SK-N-SH (cell line): ENCODE data around the gene NIPAL3. TPM values are rescaled to one million over a fixed set of nuclear protein-coding genes. Genes with fewer than 3 reads are reported as not detected.

Experiments
- CTCF ChIA-PET: fragments of 300-600, 350-600 bp; formaldehyde crosslinking; extraction: SDS; loops from one replicate; lab custom pipeline; 2021; lab: Yijun Ruan, JAX
- POLR2A ChIA-PET: fragments of 350-600 bp; sonication (Branson Sonifier 250); formaldehyde crosslinking; extraction: SDS; loops from one replicate; lab custom pipeline; 2020; ENCODE audit warnings: antibody characterized with exemption, inconsistent platforms; lab: Yijun Ruan, JAX
- DNase-seq: peaks from one replicate; pipeline ENCODE4 v3.0.0; 2012
- H2AFZ ChIP-seq: fragments of 200-600 bp; sonication (generic); 2 replicates; pipeline ENCODE4 v1.8.1; 2016; ENCODE audit warnings: antibody characterized with exemption, mild to moderate bottlenecking, low read depth
- H3F3A ChIP-seq: fragments of 200-600 bp; sonication (generic); replicated peaks from 2 replicates; pipeline ENCODE3; 2016; ENCODE audit warnings: antibody characterized with exemption, mild to moderate bottlenecking; ENCODE audit not compliant: insufficient read depth
- H3K27ac ChIP-seq, 2 experiments: fragments of 200-500 bp in 1 of 2; fragments of 200-600 bp in 1 of 2; sonication (Bioruptor generic) in 1 of 2; sonication (generic), shearing (Covaris generic) in 1 of 2; 2 replicates each; pipeline versions ENCODE4 v1.5.1 to v1.6.1; 2014 to 2016; ENCODE audit warnings: low read depth in 2 of 2, inconsistent platforms in 1 of 2, low read length in 1 of 2, mild to moderate bottlenecking in 1 of 2, mixed read lengths in 1 of 2
- H3K27me3 ChIP-seq: fragments of 200-600 bp; sonication (generic), shearing (Covaris generic); 2 replicates; pipeline ENCODE4 v1.6.1; 2016; ENCODE audit warnings: mixed run types; ENCODE audit not compliant: insufficient read depth
- H3K36me3 ChIP-seq, 2 experiments: fragments of 200-500 bp in 1 of 2; fragments of 200-600 bp in 1 of 2; sonication (Bioruptor generic) in 1 of 2; sonication (generic) in 1 of 2; replicated peaks in 1 of 2; 2 replicates each; pipeline versions ENCODE3 to v1.5.1; 2014 to 2016; ENCODE audit warnings: low read length in 1 of 2, mild to moderate bottlenecking in 1 of 2; ENCODE audit not compliant: insufficient read depth in 2 of 2, control insufficient read depth in 1 of 2
- H3K4me1 ChIP-seq, 2 experiments: fragments of 200-500 bp in 1 of 2; fragments of 200-600 bp in 1 of 2; sonication (Bioruptor generic) in 1 of 2; sonication (generic), shearing (Covaris generic) in 1 of 2; 2 replicates each; pipeline versions ENCODE4 v1.5.1 to v1.6.1; 2014 to 2016; ENCODE audit warnings: low read depth in 1 of 2, low read length in 1 of 2, mixed run types in 1 of 2; ENCODE audit not compliant: insufficient read depth in 2 of 2, control insufficient read depth in 1 of 2
- H3K4me2 ChIP-seq: fragments of 200-600 bp; sonication (generic), shearing (Covaris generic); 2 replicates; pipeline ENCODE4 v1.6.1; 2017; ENCODE audit warnings: mixed run types
- H3K4me3 ChIP-seq, 2 experiments: fragments of 200-500 bp in 1 of 2; fragments of 200-600 bp in 1 of 2; sonication (Bioruptor generic) in 1 of 2; sonication (generic), shearing (Covaris generic) in 1 of 2; 2 replicates each; pipeline versions ENCODE4 v1.5.1 to v1.8.1; 2014 to 2016; ENCODE audit warnings: low read depth in 2 of 2, inconsistent platforms in 1 of 2, low read length in 1 of 2, mild to moderate bottlenecking in 1 of 2, mixed read lengths in 1 of 2, moderate library complexity in 1 of 2
- H3K79me2 ChIP-seq: fragments of 200-600 bp; sonication (generic); 2 replicates; pipeline ENCODE4 v1.8.1; 2017; ENCODE audit warnings: mild to moderate bottlenecking; ENCODE audit not compliant: insufficient read depth
- H3K9ac ChIP-seq: fragments of 200-600 bp; sonication (generic); 2 replicates; pipeline ENCODE4 v1.6.1; 2017; ENCODE audit warnings: mixed run types
- H3K9me2 ChIP-seq: fragments of 200-600 bp; sonication (generic); 2 replicates; pipeline ENCODE4 v1.6.1; 2017; ENCODE audit warnings: mixed run types
- H3K9me3 ChIP-seq: fragments of 200-600 bp; sonication (generic); 2 replicates; pipeline ENCODE4 v1.6.1; 2017; ENCODE audit warnings: mixed run types, mild to moderate bottlenecking, moderate library complexity
- H4K20me1 ChIP-seq: fragments of 200-600 bp; sonication (generic); 2 replicates; pipeline ENCODE4 v1.6.1; 2017; ENCODE audit warnings: mild to moderate bottlenecking, mixed run types; ENCODE audit not compliant: insufficient read depth
- CTCF ChIP-seq: fragments of 200-600 bp; sonication (generic); IDR thresholded peaks from 2 replicates; pipeline ENCODE4 v1.6.1; 2017; ENCODE audit warnings: antibody characterized with exemption, mild to moderate bottlenecking, moderate library complexity
- EP300 ChIP-seq, 2 experiments: IDR thresholded peaks; 2 replicates each; pipeline versions ENCODE4 v1.4.0 to v1.6.1; 2012; ENCODE audit warnings: borderline replicate concordance in 1 of 2, low read depth in 1 of 2, low read length in 1 of 2
- FOSL2 ChIP-seq: IDR thresholded peaks from 2 replicates; pipeline ENCODE4 v1.4.0; 2012; ENCODE audit warnings: low read depth, mild to moderate bottlenecking, moderate library complexity, borderline replicate concordance
- FOXM1 ChIP-seq: IDR thresholded peaks from 2 replicates; pipeline ENCODE4 v1.4.0; 2012; ENCODE audit warnings: low read depth, mild to moderate bottlenecking
- GABPA ChIP-seq: IDR thresholded peaks from 2 replicates; pipeline ENCODE4 v1.4.0; 2012; ENCODE audit warnings: low read depth, mild to moderate bottlenecking
- GATA2 ChIP-seq: sonication (generic); formaldehyde crosslinking; IDR thresholded peaks from 2 replicates; pipeline ENCODE4 v1.5.0; 2020; ENCODE audit warnings: mild to moderate bottlenecking, missing genetic modification reagents
- IRF3 ChIP-seq: fragments of 150-350 bp; IDR thresholded peaks from 2 replicates; pipeline ENCODE4 v1.6.1; 2016; ENCODE audit warnings: mild to moderate bottlenecking, low read depth, low read length
- JUND ChIP-seq: IDR thresholded peaks from 2 replicates; pipeline ENCODE4 v1.4.0; 2012
- MAX ChIP-seq: IDR thresholded peaks from 2 replicates; pipeline ENCODE4 v1.4.0; 2012; ENCODE audit warnings: low read depth
- MEF2A ChIP-seq: IDR thresholded peaks from 2 replicates; pipeline ENCODE4 v1.4.0; 2012; ENCODE audit warnings: low read depth, borderline replicate concordance
- MXI1 ChIP-seq: IDR thresholded peaks from 2 replicates; pipeline ENCODE4 v1.6.1; 2012; ENCODE audit warnings: mild to moderate bottlenecking, low read depth, low read length, improper control_type of control experiment
- NFIC ChIP-seq: IDR thresholded peaks from 2 replicates; pipeline ENCODE4 v1.4.0; 2012; ENCODE audit warnings: borderline replicate concordance
- NRF1 ChIP-seq: IDR thresholded peaks from 2 replicates; pipeline ENCODE4 v1.6.1; 2012; ENCODE audit warnings: low read depth, mild to moderate bottlenecking, low read length
- PBX3 ChIP-seq: IDR thresholded peaks from 2 replicates; pipeline ENCODE4; 2012
- POLR2AphosphoS5 ChIP-seq: IDR thresholded peaks from 2 replicates; pipeline ENCODE4 v1.6.1; 2012; ENCODE audit warnings: low read depth, low read length
- RCOR1 ChIP-seq: fragments of 150-350 bp; IDR thresholded peaks from 2 replicates; pipeline ENCODE4 v1.6.1; 2017; ENCODE audit warnings: antibody characterized with exemption, low read length
- REST ChIP-seq: IDR thresholded peaks from 2 replicates; pipeline ENCODE4 v1.6.1; 2012; ENCODE audit warnings: mild to moderate bottlenecking, low read depth, low read length, moderate library complexity
- SMC3 ChIP-seq: IDR thresholded peaks from 2 replicates; pipeline ENCODE4 v1.6.1; 2012; ENCODE audit warnings: low read depth, low read length, improper control_type of control experiment
- TAF1 ChIP-seq: IDR thresholded peaks from 2 replicates; pipeline ENCODE4 v1.6.1; 2012; ENCODE audit warnings: low read depth, mild to moderate bottlenecking, low read length, moderate library complexity, borderline replicate concordance
- TCF12 ChIP-seq: IDR thresholded peaks from 2 replicates; pipeline ENCODE4 v1.4.0; 2012
- TEAD4 ChIP-seq: IDR thresholded peaks from 2 replicates; pipeline ENCODE4 v1.4.0; 2012; ENCODE audit warnings: mild to moderate bottlenecking, borderline replicate concordance; ENCODE audit not compliant: insufficient read depth
- USF1 ChIP-seq: IDR thresholded peaks from 2 replicates; pipeline ENCODE4 v1.4.0; 2012; ENCODE audit warnings: low read depth, borderline replicate concordance
- YY1 ChIP-seq: IDR thresholded peaks from 2 replicates; pipeline ENCODE4 v1.4.0; 2012; ENCODE audit warnings: low read depth, mild to moderate bottlenecking
- WGBS: methylation state at CpG from one replicate; pipeline ENCODE4 v1.1.6; 2017; ENCODE audit warnings: low lambda C conversion rate; 5-methylcytosine and 5-hydroxymethylcytosine counted together
- polyA plus RNA-seq, 3 experiments: library from polyadenylated mRNA; depleted of rRNA; stranded (reverse); fragments of >200 nt; gene quantifications; 2 replicates each; pipeline ENCODE4 v1.2.3, GENCODE V29; 2012

The NIPAL3 gene
- polyA plus RNA-seq, 1 of the 3 experiments (the other 2 are of a cell fraction), result 20.3 TPM

- Histone ChIP-seq H3K9me2 (no peaks in the 10 kb centered on the region), H3K9me3 (peaks cover 9% of the 10 kb centered on the region; the same call in 1 of the 2 replicates), H3F3A (peaks cover 15% of the 10 kb centered on the region), H3K4me2 (peak overlapping the region; percentile 6), H3K9ac (peak overlapping the region; percentile 21; the same call in 1 of the 2 replicates), H3K79me2 (peaks cover 35% of the 10 kb centered on the region), H3K36me3 (peaks cover 0 to 6% of the 10 kb centered on the region in 2 experiments), H2AFZ (peak overlapping the region; percentile 54; the same call in 1 of the 2 replicates), H3K4me3 (no peak overlapping the region), H3K27ac (peak overlapping the region in 1 of 2 experiments; percentile 68; a peak in 2 of 4 replicates), H4K20me1 (no peaks in the 10 kb centered on the region), H3K4me1 (peaks cover 5 to 13% of the 10 kb centered on the region in 2 experiments; a peak in 3 of 4 replicates), H3K27me3 (no peaks in the 10 kb centered on the region)
- ChIA-PET POLR2A (no interaction called here), CTCF (interaction anchor here (0.9 to 5.6 kb wide), 4 partner anchors 8 to 178 kb away, joined by 3 to 39 read pairs (median 5); no protein-coding TSS in a partner anchor)
- TF ChIP-seq TAF1 (no peak), MXI1 (no peak), SMC3 (no peak), GATA2 (CRISPR knock-in tag) (no peak), POLR2AphosphoS5 (peak; percentile 39; the same call in 1 of the 2 replicates), PBX3 (no peak), CTCF (no peak), GABPA (no peak), REST (no peak), TCF12 (peak; percentile 50; the same call in 1 of the 2 replicates), FOSL2 (peak; percentile 74; the same call in 1 of the 2 replicates), FOXM1 (no peak), TEAD4 (0 out of 2 replicates have a peak, but pooled peaks have one; percentile 31), USF1 (no peak), NFIC (no peak), NRF1 (no peak), JUND (peak; percentile 68), EP300 (IDR thresholded peaks at IDR 0.05; ENCODE audit: borderline replicate concordance in 1 of 2, low read depth in 1 of 2, low read length in 1 of 2) (0 out of 4 replicates have a peak, but pooled peaks of 1 of the 2 experiments have one; percentile 33), MAX (peak; percentile 49; the same call in 1 of the 2 replicates), RCOR1 (no peak), IRF3 (no peak), MEF2A (no peak; the same call in 1 of the 2 replicates), YY1 (no peak)
- no peak for DNase-seq
- 6% methylated on average over 3 of the region's 3 CpGs for WGBS
Measured at GRCh38 chr1:24409535-24409934, 6.1 kb upstream of the NIPAL3 start.
